ENCODE measurements around the gene SLC5A5. TPM values are rescaled to one million over a fixed set of nuclear protein-coding genes. Genes with fewer than 3 reads are reported as not detected.

SLC5A5 gene
- total RNA-seq, 1 experiment from 2014 or later = 1.8 TPM

DNA sequence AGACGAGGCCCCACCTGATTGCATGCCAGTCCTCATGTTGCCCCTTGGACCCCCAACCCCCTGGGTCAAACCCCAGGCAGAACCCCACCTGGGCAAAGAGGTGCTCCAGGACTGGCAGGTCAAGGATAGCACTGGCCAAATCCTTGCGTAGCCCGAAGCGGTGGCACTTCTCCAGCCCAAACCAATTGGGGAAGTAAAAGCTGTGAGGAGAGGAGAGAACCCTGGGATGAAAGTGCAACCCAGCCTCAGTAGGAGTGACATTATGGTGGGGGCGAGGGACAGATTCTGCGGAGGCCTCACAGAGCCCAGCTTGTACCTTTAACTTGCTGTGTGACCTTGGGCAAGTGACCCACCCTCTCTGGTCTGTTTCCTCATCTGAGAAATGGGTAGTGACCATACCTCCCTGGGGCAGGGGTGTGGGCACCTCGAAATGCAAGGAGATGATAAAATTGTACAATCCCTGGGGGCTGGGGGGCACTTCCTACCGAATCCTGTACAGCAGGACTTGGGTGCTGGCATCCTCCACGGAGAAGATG is 28.4 kb upstream of the SLC5A5 start:
- peaks cover 53% of the 10 kb centered on the region for H3K27me3 Mint-ChIP-seq (ENCODE audit: low read depth)
- no CpG with 5 or more reads among the region's 9 CpGs for WGBS (ENCODE audit: extremely low coverage, insufficient read length, low lambda C conversion rate)

More for the DNA sequence above, 28.4 kb upstream of the SLC5A5 start:
- Histone ChIP-seq H2BK15ac (ENCODE audit: low read depth, low read length) (no peak overlapping the region), H2AFZ (ENCODE audit: low read length) (no peak overlapping the region), H2BK120ac (ENCODE audit: low read depth, low read length, poor library complexity, severe bottlenecking) (no peak overlapping the region), H3K23ac (ENCODE audit: insufficient read length, low read depth, low read length) (no peak overlapping the region), H3K23me2 (ENCODE audit: insufficient read length, low read depth, low read length, poor library complexity, severe bottlenecking) (peaks cover 13% of the 10 kb centered on the region), H3K18ac (ENCODE audit: insufficient read length, low read depth, low read length) (no peak overlapping the region), H3K4me2 (ENCODE audit: insufficient read depth, insufficient read length, low read length) (no peak overlapping the region), H3K4ac (ENCODE audit: low read depth, low read length) (no peak overlapping the region), H4K91ac (ENCODE audit: insufficient read length, low read depth, low read length) (no peak overlapping the region), H3K79me1 (ENCODE audit: insufficient read depth, low read depth, low read length, poor library complexity, severe bottlenecking) (no peaks in the 10 kb centered on the region), H4K8ac (replicated peaks; ENCODE audit: insufficient read length, low read depth, low read length) (no peak overlapping the region), H4K20me1 (ENCODE audit: control insufficient read depth, insufficient read depth, insufficient read length) (no peaks in the 10 kb centered on the region), H4K5ac (ENCODE audit: insufficient read length, low read depth, low read length) (no peak overlapping the region), H3K4me1 (ENCODE audit: insufficient read depth, low read length) (no peaks in the 10 kb centered on the region), H2AK5ac (ENCODE audit: insufficient read length, low read length) (no peak overlapping the region), H2BK12ac (ENCODE audit: insufficient read length, low read depth, low read length) (no peak overlapping the region), H2BK20ac (ENCODE audit: low read depth, low read length, poor library complexity, severe bottlenecking) (no peak overlapping the region), H3K27ac (ENCODE audit: insufficient read length, low read depth, low read length) (no peak overlapping the region), H3K14ac (ENCODE audit: insufficient read depth, low read length) (no peak overlapping the region), H3K9me3 (ENCODE audit: control insufficient read depth, low read depth, low read length) (no peaks in the 10 kb centered on the region), H3T11ph (ENCODE audit: low read length) (no peak overlapping the region), H3K9ac (ENCODE audit: extremely low read depth, insufficient read length, low read length) (no peak overlapping the region), H2BK5ac (ENCODE audit: insufficient read length, low read length) (no peak overlapping the region), H3K27me3 (ENCODE audit: insufficient read depth, low read length) (no peaks in the 10 kb centered on the region), H3K56ac (ENCODE audit: insufficient read length, low read depth, low read length) (no peak overlapping the region), H3K79me2 (ENCODE audit: insufficient read depth, low read length) (no peaks in the 10 kb centered on the region)
- no peaks in the 10 kb centered on the region for H3K9me3 Mint-ChIP-seq
- H3K4me3 Mint-ChIP-seq = peak overlapping the region in 1 of 2 experiments; percentile 78; a peak in 2 of 5 replicates
- no peak for DNase-seq
- TF ChIP-seq, protein P1, sequence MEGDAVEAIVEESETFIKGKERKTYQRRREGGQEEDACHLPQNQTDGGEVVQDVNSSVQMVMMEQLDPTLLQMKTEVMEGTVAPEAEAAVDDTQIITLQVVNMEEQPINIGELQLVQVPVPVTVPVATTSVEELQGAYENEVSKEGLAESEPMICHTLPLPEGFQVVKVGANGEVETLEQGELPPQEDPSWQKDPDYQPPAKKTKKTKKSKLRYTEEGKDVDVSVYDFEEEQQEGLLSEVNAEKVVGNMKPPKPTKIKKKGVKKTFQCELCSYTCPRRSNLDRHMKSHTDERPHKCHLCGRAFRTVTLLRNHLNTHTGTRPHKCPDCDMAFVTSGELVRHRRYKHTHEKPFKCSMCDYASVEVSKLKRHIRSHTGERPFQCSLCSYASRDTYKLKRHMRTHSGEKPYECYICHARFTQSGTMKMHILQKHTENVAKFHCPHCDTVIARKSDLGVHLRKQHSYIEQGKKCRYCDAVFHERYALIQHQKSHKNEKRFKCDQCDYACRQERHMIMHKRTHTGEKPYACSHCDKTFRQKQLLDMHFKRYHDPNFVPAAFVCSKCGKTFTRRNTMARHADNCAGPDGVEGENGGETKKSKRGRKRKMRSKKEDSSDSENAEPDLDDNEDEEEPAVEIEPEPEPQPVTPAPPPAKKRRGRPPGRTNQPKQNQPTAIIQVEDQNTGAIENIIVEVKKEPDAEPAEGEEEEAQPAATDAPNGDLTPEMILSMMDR (conservative IDR thresholded peaks at IDR 0.05) = no peak
- no peak overlapping the region; a peak in 1 of 7 replicates for H3K27ac Mint-ChIP-seq
- peaks cover 6 to 15% of the 10 kb centered on the region in 2 experiments for H3K4me1 Mint-ChIP-seq
- no peaks in the 10 kb centered on the region; a peak in 1 of 7 replicates for H3K36me3 Mint-ChIP-seq (ENCODE audit: insufficient read depth in 1 of 3, low read depth in 3 of 3)

Data from H9 (cell line).